DOHH2 (cell line): ENCODE data around the gene HACL1.

ENCODE experiments used
- CTCF ChIP-seq: fragments of 200-600 bp; sonication (generic); IDR thresholded peaks from one replicate; pipeline ENCODE4 v1.5.1; 2014; ENCODE audit warnings: antibody characterized with exemption, mild to moderate bottlenecking, low read depth, low read length; ENCODE audit not compliant: poor library complexity, severe bottlenecking
- EZH2phosphoT487 ChIP-seq: fragments of 200-600 bp; sonication (generic); IDR thresholded peaks from 2 replicates; pipeline ENCODE4 v1.6.1; 2017; ENCODE audit warnings: borderline replicate concordance, mild to moderate bottlenecking, antibody characterized with exemption, low read length, moderate library complexity, mixed read lengths

GRCh38 chr3:15649341-15649740, 48.0 kb upstream of the HACL1 start:
- TF ChIP-seq CTCF = no peak
- no peak for TF ChIP-seq EZH2phosphoT487
